IMR-90 (cell line): ENCODE measurements around the gene GLDC. TPM values are rescaled to one million over a fixed set of nuclear protein-coding genes. Genes with fewer than 3 reads are reported as not detected.

Experiments used
- ATAC-seq: fragments of 200-7000 bp; cut with Tn5 transposase; 2 replicates; pipeline ENCODE4 v1.9.1; 2020; ENCODE audit warnings: low read depth, mild to moderate bottlenecking, moderate library complexity
- BruUV-seq: library from RNA; stranded (reverse); fragments of 400-500 nt; replicated peaks from 2 replicates; lab custom pipeline; 2021; lab: Mats Ljungman, UMichigan
- CTCF ChIA-PET: fragments of 300-600 bp; formaldehyde crosslinking; extraction: SDS; loops from one replicate; lab custom pipeline; 2021; ENCODE audit warnings: antibody characterized with exemption; lab: Yijun Ruan, JAX
- POLR2A ChIA-PET: fragments of 300-600 bp; sonication (Branson Sonifier 250); formaldehyde crosslinking; loops from one replicate; lab custom pipeline; 2022; ENCODE audit warnings: antibody characterized with exemption; ENCODE audit not compliant: unreplicated experiment; lab: Charles Lee
- DNase-seq: peaks from one replicate; pipeline ENCODE4 v3.0.0; 2013
- H2AFZ ChIP-seq: replicated peaks from 2 replicates; pipeline ENCODE3; 2013; ENCODE audit warnings: low read length, mild to moderate bottlenecking; ENCODE audit not compliant: poor library complexity
- H2AK5ac ChIP-seq: 2 replicates; pipeline ENCODE4 v1.6.1; 2013; ENCODE audit warnings: low read depth, low read length, inconsistent platforms
- H2AK9ac ChIP-seq: replicated peaks from 2 replicates; pipeline ENCODE3; 2013; ENCODE audit warnings: mild to moderate bottlenecking, low read depth, low read length, moderate library complexity; ENCODE audit not compliant: poor library complexity
- H2BK120ac ChIP-seq: 2 replicates; pipeline ENCODE4 v1.6.1; 2013; ENCODE audit warnings: low read depth, low read length, inconsistent platforms
- H2BK15ac ChIP-seq: 3 replicates; pipeline ENCODE4 v1.6.1; 2013; ENCODE audit warnings: low read depth, low read length, inconsistent platforms
- H2BK20ac ChIP-seq: 2 replicates; pipeline ENCODE4 v1.6.1; 2013; ENCODE audit warnings: low read depth, mild to moderate bottlenecking, inconsistent platforms, low read length, moderate library complexity
- H2BK5ac ChIP-seq: 2 replicates; pipeline ENCODE4 v1.6.1; 2013; ENCODE audit warnings: mild to moderate bottlenecking, low read depth, low read length, inconsistent platforms; ENCODE audit not compliant: poor library complexity, severe bottlenecking
- H3K14ac ChIP-seq: replicated peaks from 2 replicates; pipeline ENCODE4 v1.6.1; 2013; ENCODE audit warnings: low read depth, low read length, inconsistent platforms
- H3K18ac ChIP-seq: 2 replicates; pipeline ENCODE4 v1.6.1; 2013; ENCODE audit warnings: low read depth, low read length, control low read depth
- H3K23ac ChIP-seq: 2 replicates; pipeline ENCODE4 v1.6.1; 2013; ENCODE audit warnings: low read depth, low read length, inconsistent platforms
- H3K27ac ChIP-seq: 2 replicates; pipeline ENCODE4 v1.5.1; 2013; ENCODE audit warnings: mild to moderate bottlenecking, control low read depth, low read length; ENCODE audit not compliant: insufficient read depth
- H3K27me3 ChIP-seq: 2 replicates; pipeline ENCODE4 v1.6.1; 2013; ENCODE audit warnings: low read length; ENCODE audit not compliant: control insufficient read depth, insufficient read depth
- H3K36me3 ChIP-seq: 2 replicates; pipeline ENCODE4 v1.6.1; 2013; ENCODE audit warnings: low read length, mixed read lengths; ENCODE audit not compliant: control insufficient read depth, insufficient read depth
- H3K4ac ChIP-seq: 2 replicates; pipeline ENCODE4 v1.6.1; 2013; ENCODE audit warnings: low read depth, low read length, inconsistent platforms
- H3K4me1 ChIP-seq: 2 replicates; pipeline ENCODE4 v1.6.1; 2013; ENCODE audit warnings: low read length, mixed read lengths; ENCODE audit not compliant: control insufficient read depth, insufficient read depth
- H3K4me2 ChIP-seq: 2 replicates; pipeline ENCODE4 v1.6.1; 2013; ENCODE audit warnings: low read depth, mild to moderate bottlenecking, control low read depth, low read length, moderate library complexity
- H3K4me3 ChIP-seq: 2 replicates; pipeline ENCODE4 v1.5.1; 2013; ENCODE audit warnings: low read depth, mild to moderate bottlenecking, control low read depth, low read length, moderate library complexity; ENCODE audit not compliant: insufficient read depth
- H3K56ac ChIP-seq: 2 replicates; pipeline ENCODE4 v1.6.1; 2013; ENCODE audit warnings: low read length, inconsistent platforms; ENCODE audit not compliant: insufficient read depth; ENCODE audit errors: extremely low read depth
- H3K79me1 ChIP-seq, 2 experiments: 2 replicates each; pipeline ENCODE4 v1.6.1; 2013; ENCODE audit warnings: low read length in 2 of 2, inconsistent platforms in 1 of 2, low read depth in 1 of 2
- H3K9ac ChIP-seq: 2 replicates; pipeline ENCODE4 v1.6.1; 2013; ENCODE audit warnings: low read depth, low read length, control low read depth
- H3K9me1 ChIP-seq: 2 replicates; pipeline ENCODE4 v1.6.1; 2013; ENCODE audit warnings: low read length, inconsistent platforms; ENCODE audit not compliant: insufficient read depth
- H3K9me3 ChIP-seq: 2 replicates; pipeline ENCODE4 v1.6.1; 2013; ENCODE audit warnings: low read length; ENCODE audit not compliant: control insufficient read depth, insufficient read depth
- H4K20me1 ChIP-seq: 2 replicates; pipeline ENCODE4 v1.6.1; 2013; ENCODE audit warnings: low read length, inconsistent platforms; ENCODE audit not compliant: insufficient read depth
- H4K5ac ChIP-seq: 2 replicates; pipeline ENCODE4 v1.6.1; 2013; ENCODE audit warnings: mild to moderate bottlenecking, low read depth, low read length, control low read depth
- H4K8ac ChIP-seq, 2 experiments: 2 replicates each; pipeline ENCODE4 v1.6.1; 2013; ENCODE audit warnings: low read depth in 2 of 2, low read length in 2 of 2, control low read depth in 1 of 2, inconsistent platforms in 1 of 2
- H4K91ac ChIP-seq: 2 replicates; pipeline ENCODE4 v1.6.1; 2013; ENCODE audit warnings: low read depth, low read length, inconsistent platforms; ENCODE audit not compliant: insufficient read depth
- CEBPB ChIP-seq: IDR thresholded peaks from 2 replicates; pipeline ENCODE4 v1.6.1; 2012; ENCODE audit warnings: low read depth, low read length, improper control_type of control experiment
- ELK1 ChIP-seq: fragments of 150-350 bp; IDR thresholded peaks from 2 replicates; pipeline ENCODE4 v1.6.1; 2016; ENCODE audit warnings: low read depth, mild to moderate bottlenecking, low read length, moderate library complexity, borderline replicate concordance
- FOS ChIP-seq: fragments of 150-350 bp; IDR thresholded peaks from 2 replicates; pipeline ENCODE4 v1.6.1; 2016; ENCODE audit warnings: low read depth, low read length
- MAZ ChIP-seq: IDR thresholded peaks from 2 replicates; pipeline ENCODE4 v1.6.1; 2012; ENCODE audit warnings: low read depth, mild to moderate bottlenecking, low read length, improper control_type of control experiment, moderate library complexity, borderline replicate concordance
- MXI1 ChIP-seq: IDR thresholded peaks from 2 replicates; pipeline ENCODE4 v1.6.1; 2012; ENCODE audit warnings: low read depth, mild to moderate bottlenecking, low read length, moderate library complexity, borderline replicate concordance
- NFE2L2 ChIP-seq: fragments of 150-350 bp; IDR thresholded peaks from 2 replicates; pipeline ENCODE4 v1.6.1; 2016; ENCODE audit warnings: low read depth, mild to moderate bottlenecking, low read length
- POLR2A ChIP-seq: IDR thresholded peaks from 2 replicates; pipeline ENCODE4 v1.6.1; 2012; ENCODE audit warnings: mild to moderate bottlenecking, low read depth, low read length
- RAD21 ChIP-seq: IDR thresholded peaks from 2 replicates; pipeline ENCODE4 v1.6.1; 2012; ENCODE audit warnings: low read length, improper control_type of control experiment
- RCOR1 ChIP-seq: IDR thresholded peaks from 2 replicates; pipeline ENCODE4 v1.6.1; 2012; ENCODE audit warnings: mild to moderate bottlenecking, low read length, improper control_type of control experiment; ENCODE audit not compliant: insufficient replicate concordance
- WGBS, 2 experiments: methylation state at CpG; one replicate each; pipeline versions ENCODE4 v1.1.5 to v1.1.7; 2013; ENCODE audit warnings: missing lambda C conversion rate in 2 of 2; ENCODE audit not compliant: insufficient read length in 1 of 2; ENCODE audit errors: extremely low coverage in 2 of 2; 5-methylcytosine and 5-hydroxymethylcytosine counted together
- dilution Hi-C: fragments of 300-500 bp; cut with HindIII; formaldehyde crosslinking; loops from one replicate; pipeline ENCODE4 v1.14.3; 2018; ENCODE audit warnings: low sequenced_read_pairs; ENCODE audit not compliant: unreplicated experiment
- in situ Hi-C: fragments of 300-500 bp; cut with MboI; formaldehyde crosslinking; loops from 3 replicates; pipeline ENCODE4 v1.14.3; 2019; ENCODE audit warnings: low sequenced_read_pairs, inconsistent platforms, mixed read lengths
- intact Hi-C: fragments of 100-400 bp; cut with micrococcal nuclease; formaldehyde crosslinking; loops from 2 replicates; pipeline ENCODE4 v1.10.0; 2022
- polyA plus RNA-seq, 3 experiments: library from polyadenylated mRNA; depleted of rRNA; stranded (reverse); fragments of >200 nt; gene quantifications; 2 replicates each; pipeline ENCODE4 v1.2.3, GENCODE V29; 2012; ENCODE audit warnings: low replicate concordance in 1 of 3
- total RNA-seq: library from RNA; depleted of rRNA; stranded (reverse); fragments of >200 nt; gene quantifications from 2 replicates; pipeline ENCODE4 v1.2.3, GENCODE V29; 2012
- TF ChIP-seq, protein P1 (sequence below): conservative IDR thresholded peaks from 2 replicates; pipeline ENCODE4 v1.5.1; 2012; ENCODE audit warnings: mild to moderate bottlenecking, low read depth, low read length, improper control_type of control experiment
- TF ChIP-seq, protein P2 (sequence below): fragments of 150-350 bp; IDR thresholded peaks from 2 replicates; pipeline ENCODE4 v1.6.1; 2017; ENCODE audit warnings: mild to moderate bottlenecking, antibody characterized with exemption, low read length, low read depth

Gene GLDC
- total and polyA plus RNA-seq, 2 of the 4 experiments (the other 2 are of a cell fraction) = 0.36 to 0.50 TPM

DNA sequence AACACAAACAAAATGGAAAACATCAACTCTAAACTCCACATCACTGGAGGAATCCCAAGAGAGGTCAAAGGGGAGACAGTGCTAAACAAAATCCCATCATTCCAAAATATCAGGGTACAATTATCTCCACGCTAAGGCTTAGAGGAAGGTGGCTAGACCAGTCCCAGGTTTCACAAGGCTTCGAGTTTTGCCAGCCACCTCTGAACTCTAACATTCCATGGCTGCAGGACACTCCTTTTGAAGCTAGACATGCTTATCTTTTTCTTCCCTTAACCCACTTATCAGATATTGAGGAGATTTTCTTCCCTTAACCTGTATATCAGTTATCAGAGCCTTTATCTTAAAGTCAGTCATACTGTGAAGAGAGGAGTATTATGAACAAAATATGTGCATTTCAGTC is 53.3 kb downstream of the GLDC start:
- TF ChIP-seq, protein P1, sequence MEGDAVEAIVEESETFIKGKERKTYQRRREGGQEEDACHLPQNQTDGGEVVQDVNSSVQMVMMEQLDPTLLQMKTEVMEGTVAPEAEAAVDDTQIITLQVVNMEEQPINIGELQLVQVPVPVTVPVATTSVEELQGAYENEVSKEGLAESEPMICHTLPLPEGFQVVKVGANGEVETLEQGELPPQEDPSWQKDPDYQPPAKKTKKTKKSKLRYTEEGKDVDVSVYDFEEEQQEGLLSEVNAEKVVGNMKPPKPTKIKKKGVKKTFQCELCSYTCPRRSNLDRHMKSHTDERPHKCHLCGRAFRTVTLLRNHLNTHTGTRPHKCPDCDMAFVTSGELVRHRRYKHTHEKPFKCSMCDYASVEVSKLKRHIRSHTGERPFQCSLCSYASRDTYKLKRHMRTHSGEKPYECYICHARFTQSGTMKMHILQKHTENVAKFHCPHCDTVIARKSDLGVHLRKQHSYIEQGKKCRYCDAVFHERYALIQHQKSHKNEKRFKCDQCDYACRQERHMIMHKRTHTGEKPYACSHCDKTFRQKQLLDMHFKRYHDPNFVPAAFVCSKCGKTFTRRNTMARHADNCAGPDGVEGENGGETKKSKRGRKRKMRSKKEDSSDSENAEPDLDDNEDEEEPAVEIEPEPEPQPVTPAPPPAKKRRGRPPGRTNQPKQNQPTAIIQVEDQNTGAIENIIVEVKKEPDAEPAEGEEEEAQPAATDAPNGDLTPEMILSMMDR = no peak
- TF ChIP-seq MAZ = no peak
- no peak for TF ChIP-seq FOS
- no peak for TF ChIP-seq CEBPB
- TF ChIP-seq NFE2L2 = no peak
- TF ChIP-seq, protein P2, sequence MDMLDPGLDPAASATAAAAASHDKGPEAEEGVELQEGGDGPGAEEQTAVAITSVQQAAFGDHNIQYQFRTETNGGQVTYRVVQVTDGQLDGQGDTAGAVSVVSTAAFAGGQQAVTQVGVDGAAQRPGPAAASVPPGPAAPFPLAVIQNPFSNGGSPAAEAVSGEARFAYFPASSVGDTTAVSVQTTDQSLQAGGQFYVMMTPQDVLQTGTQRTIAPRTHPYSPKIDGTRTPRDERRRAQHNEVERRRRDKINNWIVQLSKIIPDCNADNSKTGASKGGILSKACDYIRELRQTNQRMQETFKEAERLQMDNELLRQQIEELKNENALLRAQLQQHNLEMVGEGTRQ = no peak
- no peak for TF ChIP-seq RCOR1
- TF ChIP-seq RAD21 = no peak
- TF ChIP-seq ELK1 = no peak
- TF ChIP-seq MXI1 = no peak
- no peak for TF ChIP-seq POLR2A
- no peak overlapping the region for H3K23ac ChIP-seq
- no peak overlapping the region for H3K56ac ChIP-seq
- no peak overlapping the region for H3K14ac ChIP-seq
- H3K18ac ChIP-seq = no peak overlapping the region
- peaks cover 6% of the 10 kb centered on the region; the same call in 1 of the 2 replicates for H3K27me3 ChIP-seq
- H3K79me1 ChIP-seq = no peaks in the 10 kb centered on the region
- no peak overlapping the region for H2BK120ac ChIP-seq
- no peak overlapping the region for H2BK20ac ChIP-seq
- WGBS, 2 experiments = no CpG with 5 or more reads among the region's 2 CpGs
- H4K5ac ChIP-seq = no peak overlapping the region
- H4K91ac ChIP-seq = no peak overlapping the region
- no peak overlapping the region for H3K9ac ChIP-seq
- intact Hi-C loops (no loop called here), dilution Hi-C loops (no loop called here), in situ Hi-C loops (no loop called here)
- H3K4me1 ChIP-seq = peaks cover 2% of the 10 kb centered on the region; the same call in 1 of the 2 replicates
- H3K4me3 ChIP-seq = no peak overlapping the region
- DNase-seq = no peak
- no peak overlapping the region for H4K8ac ChIP-seq
- POLR2A ChIA-PET = no interaction called here
- H3K27ac ChIP-seq = no peak overlapping the region
- H3K9me3 ChIP-seq = no peaks in the 10 kb centered on the region
- no TSS peak for BruUV-seq
- H3K4me2 ChIP-seq = no peak overlapping the region
- no peaks in the 10 kb centered on the region for H3K9me1 ChIP-seq
- H2AK5ac ChIP-seq = no peak overlapping the region
- no peak overlapping the region for H2AFZ ChIP-seq
- H2BK5ac ChIP-seq = no peak overlapping the region
- H3K4ac ChIP-seq = no peak overlapping the region
- H2AK9ac ChIP-seq = no peak overlapping the region
- CTCF ChIA-PET = no interaction called here
- no peaks in the 10 kb centered on the region for H4K20me1 ChIP-seq
- H3K36me3 ChIP-seq = no peaks in the 10 kb centered on the region
- no peak overlapping the region for H2BK15ac ChIP-seq
- ATAC-seq = no peak
